Gastrocnemius medialis (tissue), 4 donors: ENCODE results near the gene OR51G1. TPM values are rescaled to one million over a fixed set of nuclear protein-coding genes. Genes with fewer than 3 reads are reported as not detected.
"Not testable (repeated sequence)": the region's sequence is repeated elsewhere in the genome, so short reads cannot be mapped to it uniquely, and the experiment has no call there.

Experiments
- ATAC-seq, 2 donors: fragments of 150-250 bp; one replicate each; pipeline ENCODE4 v1.9.1; 2016
- DNase-seq, 2 donors: peaks; one replicate each; pipeline ENCODE4 v3.0.0-alpha.2; 2019
- H3K27ac ChIP-seq, 4 donors: fragments of 200-600 bp; sonication (generic); 1 replicate in 1 of 4; 2 replicates in 3 of 4; pipeline ENCODE4 v1.5.1; 2016 to 2018; ENCODE audit warnings: mild to moderate bottlenecking in 2 of 4, moderate library complexity in 1 of 4
- H3K27me3 ChIP-seq, 3 donors: fragments of 200-600 bp; sonication (generic) in 2 of 3; 1 replicate in 1 of 3; 2 replicates in 2 of 3; pipeline versions ENCODE4 v1.5.1 to v1.6.0; 2016 to 2019; ENCODE audit warnings: mild to moderate bottlenecking in 1 of 3, moderate library complexity in 1 of 3
- H3K36me3 ChIP-seq, 2 donors: fragments of 200-600 bp; sonication (generic) in 1 of 2; one replicate each; pipeline ENCODE4 v1.5.1; 2017 to 2018
- H3K4me1 ChIP-seq, 2 donors: fragments of 200-600 bp; sonication (generic) in 1 of 2; one replicate each; pipeline ENCODE4 v1.5.1; 2016 to 2017; ENCODE audit warnings: mild to moderate bottlenecking in 2 of 2
- H3K4me3 ChIP-seq, 4 donors: fragments of 200-600 bp; sonication (generic) in 3 of 4; 1 replicate in 1 of 4; 2 replicates in 3 of 4; pipeline ENCODE4 v1.5.1; 2016 to 2019; ENCODE audit warnings: mild to moderate bottlenecking in 2 of 4
- H3K9me3 ChIP-seq, 3 donors: fragments of 200-600 bp; sonication (generic) in 2 of 3; 1 replicate in 1 of 3; 2 replicates in 2 of 3; pipeline ENCODE4 v1.5.1; 2016 to 2019
- CTCF ChIP-seq, 5 experiments: fragments of 450-650 bp in 3 of 5; fragments of 200-600 bp in 2 of 5; sonication (generic) in 2 of 5; IDR thresholded peaks in 4 of 5; conservative IDR thresholded peaks in 1 of 5; 1 replicate in 4 of 5; 2 replicates in 1 of 5; pipeline ENCODE4 v1.5.1; 2016 to 2019; ENCODE audit warnings: antibody characterized with exemption in 5 of 5, mild to moderate bottlenecking in 3 of 5, moderate library complexity in 3 of 5
- POLR2A ChIP-seq, 2 donors: fragments of 450-650 bp; IDR thresholded peaks; one replicate each; pipeline ENCODE4 v1.6.1; 2017; ENCODE audit warnings: antibody characterized with exemption in 2 of 2, mild to moderate bottlenecking in 2 of 2, moderate library complexity in 2 of 2
- in situ Hi-C, 4 donors: fragments of 200-750 bp; cut with MboI; loops; one replicate each; pipeline versions ENCODE4 v1.15.0 to v1.8.0; 2017; ENCODE audit warnings: low sequenced_read_pairs in 4 of 4
- intact Hi-C: fragments of 100-400 bp; cut with DNase I; formaldehyde crosslinking; loops from one replicate; pipeline ENCODE4 v1.15.1; 2023; ENCODE audit warnings: low total_unique reads
- total RNA-seq, 4 donors: library from RNA; depleted of rRNA; stranded (reverse); fragments of >200 nt; gene quantifications; one replicate each; pipeline versions ENCODE4 v1.1.0 to v1.2.3, GENCODE V29; 2016

The OR51G1 gene
- not detected for total RNA-seq

- Histone ChIP-seq H3K4me1 (no peaks in the 10 kb centered on the region), H3K27me3 (no peaks in the 10 kb centered on the region), H3K36me3 (no peaks in the 10 kb centered on the region), H3K9me3 (no peaks in the 10 kb centered on the region), H3K4me3 (no peak within 1 kb of the TSS), H3K27ac (no peak within 1 kb of the TSS)
- ATAC-seq (no peak), DNase-seq (no peak)
- in situ Hi-C loops, result no loop called here
- intact Hi-C loops, result no loop called here
- no peak for TF ChIP-seq POLR2A (IDR thresholded peaks at IDR 0.05)
- TF ChIP-seq CTCF (IDR thresholded peaks at IDR 0.05 in 4 of 5, conservative IDR thresholded peaks at IDR 0.05 in 1 of 5), result no peak
Observed at GRCh38 chr11:4924239-4924638, at the start of gene OR51G1. Gene OR51G1 (minus strand): TSS chr11:4924339. CDS start chr11:4924339, 0 bp downstream.

- H3K4me1 ChIP-seq, result no peaks in the 10 kb centered on the region
- no peaks in the 10 kb centered on the region for H3K9me3 ChIP-seq
- H3K27me3 ChIP-seq, result no peaks in the 10 kb centered on the region
- in situ Hi-C loops, result no loop called here
- ATAC-seq, result no peak
- no peaks in the 10 kb centered on the region for H3K36me3 ChIP-seq
- H3K27ac ChIP-seq, result no peak overlapping the region
- DNase-seq, result no peak
- H3K4me3 ChIP-seq, result no peak overlapping the region
- no peak for TF ChIP-seq CTCF (IDR thresholded peaks at IDR 0.05 in 4 of 5, conservative IDR thresholded peaks at IDR 0.05 in 1 of 5)
- TF ChIP-seq POLR2A (IDR thresholded peaks at IDR 0.05), result no peak
- intact Hi-C loops, result no loop called here
Observed at GRCh38 chr11:4962816-4963215, 38.7 kb upstream of the OR51G1 start.

GRCh38 chr11:4960877-4961276 lies 36.7 kb upstream of the OR51G1 start:
- in situ Hi-C loops, result no loop called here
- Histone ChIP-seq H3K27ac (no peak overlapping the region), H3K36me3 (no peaks in the 10 kb centered on the region), H3K27me3 (no peaks in the 10 kb centered on the region), H3K4me1 (no peaks in the 10 kb centered on the region), H3K4me3 (no peak overlapping the region), H3K9me3 (no peaks in the 10 kb centered on the region)
- no peak for DNase-seq
- no peak for TF ChIP-seq CTCF (IDR thresholded peaks at IDR 0.05 in 4 of 5, conservative IDR thresholded peaks at IDR 0.05 in 1 of 5)
- TF ChIP-seq POLR2A (IDR thresholded peaks at IDR 0.05), result no peak
- ATAC-seq, result no peak
- intact Hi-C loops, result no loop called here

- H3K36me3 ChIP-seq, result no peaks in the 10 kb centered on the region
- no peaks in the 10 kb centered on the region for H3K9me3 ChIP-seq
- no peak for ATAC-seq
- no peak for TF ChIP-seq CTCF (IDR thresholded peaks at IDR 0.05 in 4 of 5, conservative IDR thresholded peaks at IDR 0.05 in 1 of 5)
- no peak for TF ChIP-seq POLR2A (IDR thresholded peaks at IDR 0.05)
- H3K4me3 ChIP-seq, result no peak overlapping the region
- no peaks in the 10 kb centered on the region for H3K27me3 ChIP-seq
- DNase-seq, result no peak
- intact Hi-C loops (no loop called here), in situ Hi-C loops (no loop called here)
- H3K27ac ChIP-seq, result no peak overlapping the region
- no peaks in the 10 kb centered on the region for H3K4me1 ChIP-seq
Observed at GRCh38 chr11:4957396-4957795, 33.3 kb upstream of the OR51G1 start.

GRCh38 chr11:4955613-4956012 lies 31.5 kb upstream of the OR51G1 start, which contains the start of gene OR51A2:
Gene OR51A2 (minus strand): TSS chr11:4955713. CDS start chr11:4955713, 0 bp downstream.
- in situ Hi-C loops, H3K4me3 ChIP-seq, DNase-seq, H3K9me3 ChIP-seq, H3K27me3 ChIP-seq, H3K4me1 ChIP-seq, H3K36me3 ChIP-seq, H3K27ac ChIP-seq, ATAC-seq, intact Hi-C loops: not testable (repeated sequence)
